DOHH2 (cell line): ENCODE data around the gene SLC11A1.

Experiments used
- H3F3A ChIP-seq: fragments of 200-600 bp; sonication (generic), shearing (Covaris generic); 2 replicates; pipeline ENCODE4 v1.6.0; 2016; ENCODE audit warnings: antibody characterized with exemption, mild to moderate bottlenecking; ENCODE audit not compliant: control insufficient read depth, insufficient read depth
- H3K27ac ChIP-seq: fragments of 200-600 bp; sonication (generic); 2 replicates; pipeline ENCODE4 v1.5.1; 2014; ENCODE audit warnings: low read depth, mild to moderate bottlenecking, low read length, moderate library complexity
- H3K27me3 ChIP-seq: fragments of 200-600 bp; sonication (generic); 2 replicates; pipeline ENCODE4 v1.6.1; 2014; ENCODE audit warnings: mild to moderate bottlenecking, low read length, mixed read lengths; ENCODE audit not compliant: control insufficient read depth
- H3K36me3 ChIP-seq: fragments of 200-600 bp; sonication (generic); 2 replicates; pipeline ENCODE4 v1.6.1; 2014; ENCODE audit warnings: mild to moderate bottlenecking, low read length, moderate library complexity, mixed read lengths; ENCODE audit not compliant: control insufficient read depth
- H3K4me1 ChIP-seq: fragments of 200-600 bp; sonication (generic); 2 replicates; pipeline ENCODE4 v1.6.1; 2014; ENCODE audit warnings: mild to moderate bottlenecking, low read length, mixed read lengths; ENCODE audit not compliant: control insufficient read depth
- H3K4me2 ChIP-seq: fragments of 200-600 bp; sonication (generic); 2 replicates; pipeline ENCODE4 v1.6.0; 2014; ENCODE audit warnings: mild to moderate bottlenecking, low read length, moderate library complexity
- H3K4me3 ChIP-seq: fragments of 200-600 bp; sonication (generic); 2 replicates; pipeline ENCODE4 v1.5.1; 2014; ENCODE audit warnings: mild to moderate bottlenecking, low read length, mixed read lengths
- H3K79me2 ChIP-seq: fragments of 200-600 bp; sonication (generic); 2 replicates; pipeline ENCODE4 v1.6.1; 2014; ENCODE audit warnings: mild to moderate bottlenecking, low read length, mixed read lengths; ENCODE audit not compliant: control insufficient read depth
- H3K9me2 ChIP-seq: fragments of 200-600 bp; sonication (generic); replicated peaks from 2 replicates; pipeline ENCODE4 v1.6.1; 2014; ENCODE audit warnings: mild to moderate bottlenecking, low read length, mixed read lengths; ENCODE audit not compliant: control insufficient read depth
- H3K9me3 ChIP-seq: fragments of 200-600 bp; sonication (generic); 2 replicates; pipeline ENCODE4 v1.6.1; 2014; ENCODE audit warnings: antibody characterized with exemption, low read length, mixed read lengths; ENCODE audit not compliant: control insufficient read depth, insufficient read depth
- H4K20me1 ChIP-seq: fragments of 200-600 bp; sonication (generic); 2 replicates; pipeline ENCODE4 v1.6.0; 2014; ENCODE audit warnings: low read depth, mild to moderate bottlenecking, antibody characterized with exemption, low read length, moderate library complexity; ENCODE audit not compliant: control insufficient read depth, insufficient read depth
- CTCF ChIP-seq: fragments of 200-600 bp; sonication (generic); IDR thresholded peaks from one replicate; pipeline ENCODE4 v1.5.1; 2014; ENCODE audit warnings: antibody characterized with exemption, mild to moderate bottlenecking, low read depth, low read length; ENCODE audit not compliant: poor library complexity, severe bottlenecking
- EZH2phosphoT487 ChIP-seq: fragments of 200-600 bp; sonication (generic); IDR thresholded peaks from 2 replicates; pipeline ENCODE4 v1.6.1; 2017; ENCODE audit warnings: borderline replicate concordance, mild to moderate bottlenecking, antibody characterized with exemption, low read length, moderate library complexity, mixed read lengths

The SLC11A1 gene

DNA sequence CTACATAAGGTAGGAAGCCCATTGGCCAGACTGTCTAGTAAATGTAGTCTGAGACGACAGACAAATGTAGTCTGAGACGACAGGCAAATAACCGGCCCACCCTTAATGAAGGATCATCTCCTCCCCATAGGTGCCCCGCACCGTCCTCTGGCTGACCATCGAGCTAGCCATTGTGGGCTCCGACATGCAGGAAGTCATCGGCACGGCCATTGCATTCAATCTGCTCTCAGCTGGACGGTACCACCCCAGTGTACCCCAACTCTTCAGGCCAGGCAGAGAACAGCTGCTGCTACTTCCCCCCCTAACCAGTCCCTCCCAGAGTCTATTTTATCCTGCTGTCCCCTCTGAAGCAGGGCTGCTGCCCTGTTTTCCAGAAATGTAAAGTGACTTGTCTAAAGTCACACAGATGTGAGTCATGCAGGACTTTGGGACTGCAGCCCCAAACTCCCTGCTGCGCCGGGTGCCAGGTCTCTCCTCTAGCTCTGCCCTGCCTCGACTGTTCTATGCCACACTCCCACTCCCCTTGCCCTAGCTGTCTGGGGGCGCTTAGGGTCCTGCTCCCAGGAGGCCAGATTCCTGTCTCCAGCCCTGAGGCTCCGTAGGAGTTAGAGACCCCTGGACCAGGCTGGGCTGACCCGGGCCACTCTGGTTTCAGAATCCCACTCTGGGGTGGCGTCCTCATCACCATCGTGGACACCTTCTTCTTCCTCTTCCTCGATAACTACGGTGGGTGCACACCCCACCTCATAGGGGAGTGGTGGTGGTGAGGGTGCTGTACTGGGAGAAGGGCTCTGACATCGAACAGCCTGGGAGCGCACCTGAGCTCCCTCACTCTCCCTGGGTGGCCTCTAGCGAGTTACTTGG lies 4.7 kb downstream of the SLC11A1 start:
- no peak overlapping the region for H3K4me3 ChIP-seq
- H3K27ac ChIP-seq, result no peak overlapping the region
- H3K9me2 ChIP-seq, result no peaks in the 10 kb centered on the region
- H3K9me3 ChIP-seq, result no peaks in the 10 kb centered on the region
- 0 out of 2 replicates have a peak, but pooled peaks cover 2% of the 10 kb centered on the region for H4K20me1 ChIP-seq
- peaks cover 19% of the 10 kb centered on the region for H3K4me1 ChIP-seq
- H3K36me3 ChIP-seq, result no peaks in the 10 kb centered on the region
- H3K79me2 ChIP-seq, result no peaks in the 10 kb centered on the region
- H3K4me2 ChIP-seq, result no peak overlapping the region
- peaks cover 5% of the 10 kb centered on the region; the same call in 1 of the 2 replicates for H3K27me3 ChIP-seq
- no peak for TF ChIP-seq CTCF
- no peaks in the 10 kb centered on the region for H3F3A ChIP-seq

DNA sequence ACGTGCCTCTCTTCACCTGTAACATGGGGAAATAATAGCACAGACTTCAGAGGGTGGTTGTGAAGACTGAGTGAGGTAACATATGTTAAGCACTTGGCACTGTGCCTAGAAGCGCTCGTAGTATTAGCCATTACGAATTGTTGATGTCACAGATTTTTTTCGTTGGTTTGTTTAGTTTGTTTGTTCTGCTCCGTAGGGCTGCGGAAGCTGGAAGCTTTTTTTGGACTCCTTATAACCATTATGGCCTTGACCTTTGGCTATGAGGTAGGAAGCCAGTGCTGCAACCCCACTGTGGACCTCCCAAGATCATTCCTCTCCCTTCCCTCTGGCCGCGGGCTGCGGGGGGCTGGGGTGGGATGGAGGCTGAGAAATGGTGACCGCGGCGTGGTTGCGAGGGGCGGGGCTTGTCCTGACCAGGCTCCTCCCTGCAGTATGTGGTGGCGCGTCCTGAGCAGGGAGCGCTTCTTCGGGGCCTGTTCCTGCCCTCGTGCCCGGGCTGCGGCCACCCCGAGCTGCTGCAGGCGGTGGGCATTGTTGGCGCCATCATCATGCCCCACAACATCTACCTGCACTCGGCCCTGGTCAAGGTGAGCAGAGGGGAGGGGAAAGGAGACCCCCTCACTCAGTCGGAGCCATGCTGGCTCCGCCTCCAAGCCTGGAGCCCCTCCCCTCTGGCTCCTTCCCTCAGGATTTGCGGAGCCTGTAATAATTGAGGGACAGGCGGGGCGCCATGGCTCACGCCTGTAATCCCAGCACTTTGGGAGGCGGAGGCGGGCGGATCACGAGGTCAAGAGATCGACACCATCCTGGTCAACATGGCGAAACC lies 5.5 kb downstream of the SLC11A1 start:
- Histone ChIP-seq H4K20me1 (0 out of 2 replicates have a peak, but pooled peaks cover 1% of the 10 kb centered on the region), H3F3A (no peaks in the 10 kb centered on the region), H3K9me3 (no peaks in the 10 kb centered on the region), H3K27ac (no peak overlapping the region), H3K79me2 (no peaks in the 10 kb centered on the region), H3K36me3 (no peaks in the 10 kb centered on the region), H3K4me1 (peaks cover 10% of the 10 kb centered on the region), H3K4me2 (no peak overlapping the region), H3K27me3 (peaks cover 3% of the 10 kb centered on the region; the same call in 1 of the 2 replicates), H3K9me2 (no peaks in the 10 kb centered on the region), H3K4me3 (no peak overlapping the region)
- TF ChIP-seq EZH2phosphoT487 (no peak), CTCF (no peak)

DNA sequence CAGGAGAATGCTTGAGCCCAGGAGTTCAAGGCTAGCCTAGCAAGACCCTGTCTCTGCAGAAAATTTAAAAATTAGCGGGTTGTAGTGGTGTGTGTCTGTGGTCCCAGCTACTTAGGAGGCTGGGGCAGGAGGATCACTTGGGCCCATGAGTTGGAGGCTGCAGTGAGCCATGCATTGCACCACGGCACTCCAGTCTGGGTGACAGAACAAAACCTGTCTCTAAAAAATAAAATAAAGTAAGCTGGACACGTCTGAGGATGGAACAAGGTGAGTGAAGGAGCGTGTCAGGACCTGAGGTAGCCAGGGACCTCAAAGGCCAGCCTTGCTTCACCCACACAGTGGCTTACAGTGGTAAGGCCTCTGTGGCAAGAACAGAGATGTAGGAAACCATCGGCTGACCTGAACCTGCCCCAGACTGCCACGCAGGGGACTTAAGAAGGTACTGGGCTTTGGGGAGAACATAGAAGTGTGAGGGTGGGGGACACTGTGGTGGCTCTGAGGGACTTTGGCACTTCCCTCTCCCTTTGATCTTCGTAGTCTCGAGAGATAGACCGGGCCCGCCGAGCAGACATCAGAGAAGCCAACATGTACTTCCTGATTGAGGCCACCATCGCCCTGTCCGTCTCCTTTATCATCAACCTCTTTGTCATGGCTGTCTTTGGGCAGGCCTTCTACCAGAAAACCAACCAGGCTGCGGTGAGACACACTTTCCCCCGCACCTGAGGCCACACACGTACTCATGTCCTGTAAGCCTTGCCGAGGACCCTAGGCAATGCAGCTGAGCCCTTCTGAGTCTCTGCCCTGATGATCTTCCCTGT lies 7.5 kb downstream of the SLC11A1 start:
- Histone ChIP-seq H3K9me2 (no peaks in the 10 kb centered on the region), H3K36me3 (no peaks in the 10 kb centered on the region), H3K4me3 (no peak overlapping the region), H3K27me3 (no peaks in the 10 kb centered on the region), H3K4me2 (no peak overlapping the region), H3K9me3 (no peaks in the 10 kb centered on the region), H3K27ac (no peak overlapping the region), H3K4me1 (peaks cover 16% of the 10 kb centered on the region), H4K20me1 (no peaks in the 10 kb centered on the region), H3K79me2 (no peaks in the 10 kb centered on the region), H3F3A (no peaks in the 10 kb centered on the region)
- TF ChIP-seq CTCF (no peak), EZH2phosphoT487 (no peak)
